ENCODE measurements around the gene ATXN7. TPM values are rescaled to one million over a fixed set of nuclear protein-coding genes. Genes with fewer than 3 reads are reported as not detected.
A peak's percentile ranks its signal among the peaks of the same experiment; 100 is the strongest.

Gene ATXN7, protein sequence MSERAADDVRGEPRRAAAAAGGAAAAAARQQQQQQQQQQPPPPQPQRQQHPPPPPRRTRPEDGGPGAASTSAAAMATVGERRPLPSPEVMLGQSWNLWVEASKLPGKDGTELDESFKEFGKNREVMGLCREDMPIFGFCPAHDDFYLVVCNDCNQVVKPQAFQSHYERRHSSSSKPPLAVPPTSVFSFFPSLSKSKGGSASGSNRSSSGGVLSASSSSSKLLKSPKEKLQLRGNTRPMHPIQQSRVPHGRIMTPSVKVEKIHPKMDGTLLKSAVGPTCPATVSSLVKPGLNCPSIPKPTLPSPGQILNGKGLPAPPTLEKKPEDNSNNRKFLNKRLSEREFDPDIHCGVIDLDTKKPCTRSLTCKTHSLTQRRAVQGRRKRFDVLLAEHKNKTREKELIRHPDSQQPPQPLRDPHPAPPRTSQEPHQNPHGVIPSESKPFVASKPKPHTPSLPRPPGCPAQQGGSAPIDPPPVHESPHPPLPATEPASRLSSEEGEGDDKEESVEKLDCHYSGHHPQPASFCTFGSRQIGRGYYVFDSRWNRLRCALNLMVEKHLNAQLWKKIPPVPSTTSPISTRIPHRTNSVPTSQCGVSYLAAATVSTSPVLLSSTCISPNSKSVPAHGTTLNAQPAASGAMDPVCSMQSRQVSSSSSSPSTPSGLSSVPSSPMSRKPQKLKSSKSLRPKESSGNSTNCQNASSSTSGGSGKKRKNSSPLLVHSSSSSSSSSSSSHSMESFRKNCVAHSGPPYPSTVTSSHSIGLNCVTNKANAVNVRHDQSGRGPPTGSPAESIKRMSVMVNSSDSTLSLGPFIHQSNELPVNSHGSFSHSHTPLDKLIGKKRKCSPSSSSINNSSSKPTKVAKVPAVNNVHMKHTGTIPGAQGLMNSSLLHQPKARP
- total RNA-seq, result 10 to 100 TPM; 26.5 to 28.6 TPM

DNA sequence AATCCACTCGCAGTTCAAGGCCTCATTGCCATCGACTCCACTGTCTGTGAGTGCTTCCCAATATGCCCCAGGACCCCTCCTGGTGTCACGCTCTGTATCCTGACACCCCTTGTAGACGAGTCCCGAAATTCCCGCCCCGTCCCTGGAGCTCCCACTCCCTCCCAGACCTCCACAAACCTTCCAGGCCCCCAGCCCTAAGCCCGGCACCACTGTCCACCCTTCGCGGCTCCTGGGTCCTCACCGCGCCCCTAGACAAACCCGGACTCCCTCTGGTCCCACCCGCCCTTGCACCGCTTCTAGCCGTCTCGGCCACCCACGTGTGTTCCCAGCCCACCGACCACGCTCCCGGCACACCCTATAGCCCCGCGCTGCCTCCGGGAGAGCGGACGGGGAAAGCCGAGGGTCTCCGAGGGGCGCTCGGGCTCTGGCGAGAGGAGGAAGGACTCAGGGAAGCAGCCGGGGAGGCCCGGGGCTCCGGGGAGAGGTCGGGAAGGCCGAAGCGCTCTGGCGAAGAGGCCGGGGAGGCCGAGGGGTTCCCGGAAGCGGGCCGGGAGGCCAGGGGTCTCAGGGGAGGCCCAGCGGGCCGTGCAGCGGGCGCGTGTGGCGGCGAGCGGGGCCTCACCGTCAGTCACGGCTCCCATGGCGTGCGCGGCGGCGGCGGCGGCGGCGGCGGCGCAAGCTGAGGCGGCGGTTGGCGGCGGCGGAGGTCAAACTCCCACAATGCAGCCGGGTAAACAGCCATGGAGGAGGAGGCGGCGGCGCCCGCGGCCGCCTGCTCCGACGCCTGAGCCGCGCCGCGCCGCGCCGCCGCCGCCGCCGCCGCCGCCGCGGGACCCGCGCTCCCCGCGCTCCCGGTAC is at the start of gene ATXN7, which contains the start of gene THOC7:
Gene ATXN7 (plus strand): TSS at position 718 of the 858 bp plus-strand sequence. CDS start 48,732 bp downstream, outside the sequence.
Gene THOC7 (minus strand): TSS at position 656 of the 858 bp plus-strand sequence. CDS start 15 bp downstream, at position 641.
- no peaks in the 10 kb centered on the region for H3K27me3 Mint-ChIP-seq
- peak within 1 kb of the TSS; percentile 91 for H3K4me3 Mint-ChIP-seq
- H3K4me1 Mint-ChIP-seq, result peaks cover 56% of the 10 kb centered on the region
- no peaks in the 10 kb centered on the region for H3K9me3 Mint-ChIP-seq
- peak; percentile 71 for DNase-seq
- H3K36me3 Mint-ChIP-seq, result peaks cover 35% of the 10 kb centered on the region
- peak within 1 kb of the TSS; percentile 97 for H3K27ac Mint-ChIP-seq

DNA sequence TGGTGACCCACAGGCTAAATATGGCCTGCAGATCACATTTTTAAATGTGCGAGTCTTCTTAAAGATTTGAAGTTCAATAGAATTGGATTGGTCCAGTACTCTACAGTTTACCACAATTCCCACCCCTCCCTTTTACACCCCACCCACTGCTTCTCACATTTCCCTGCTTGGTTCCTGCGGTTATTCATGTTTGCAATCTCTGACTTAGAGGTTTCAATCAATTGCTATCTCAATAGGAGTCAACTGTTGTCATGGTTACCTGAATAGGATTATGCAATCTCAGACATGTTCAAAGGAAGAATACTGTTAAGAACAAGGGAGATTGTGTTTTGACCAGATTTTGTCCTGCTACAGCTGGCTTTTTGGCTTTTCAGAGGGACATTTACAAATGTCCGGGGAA is 49.4 kb upstream of the ATXN7 start:
- H3K36me3 Mint-ChIP-seq, result no peaks in the 10 kb centered on the region
- no peaks in the 10 kb centered on the region for H3K9me3 Mint-ChIP-seq
- no peak overlapping the region for H3K27ac Mint-ChIP-seq
- DNase-seq, result no peak
- peaks cover 5% of the 10 kb centered on the region for H3K4me1 Mint-ChIP-seq
- H3K4me3 Mint-ChIP-seq, result no peak overlapping the region
- no peaks in the 10 kb centered on the region for H3K27me3 Mint-ChIP-seq

DNA sequence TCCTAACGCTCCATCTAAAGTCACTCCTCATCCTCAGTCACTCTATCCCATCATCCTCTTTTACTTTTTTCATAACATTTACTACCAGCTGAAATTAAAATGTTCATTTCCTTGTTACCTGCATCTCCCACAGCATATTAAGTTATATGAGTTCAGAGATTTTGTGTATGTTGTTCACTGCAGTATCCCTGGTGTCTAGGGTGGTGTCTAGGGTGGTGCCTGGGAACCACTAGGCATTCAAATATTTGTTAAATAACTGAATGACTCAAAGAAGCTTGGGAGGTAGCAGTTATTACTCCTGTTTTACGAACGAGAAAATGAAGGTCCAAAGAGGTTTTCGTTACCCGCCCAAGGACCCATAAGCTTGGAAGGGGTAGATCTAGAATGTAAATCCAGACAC is 46.4 kb upstream of the ATXN7 start:
- Mint-ChIP-seq H3K4me3 (no peak overlapping the region), H3K9me3 (no peaks in the 10 kb centered on the region), H3K27ac (no peak overlapping the region), H3K36me3 (no peaks in the 10 kb centered on the region), H3K27me3 (no peaks in the 10 kb centered on the region), H3K4me1 (peaks cover 5% of the 10 kb centered on the region)
- DNase-seq, result no peak

DNA sequence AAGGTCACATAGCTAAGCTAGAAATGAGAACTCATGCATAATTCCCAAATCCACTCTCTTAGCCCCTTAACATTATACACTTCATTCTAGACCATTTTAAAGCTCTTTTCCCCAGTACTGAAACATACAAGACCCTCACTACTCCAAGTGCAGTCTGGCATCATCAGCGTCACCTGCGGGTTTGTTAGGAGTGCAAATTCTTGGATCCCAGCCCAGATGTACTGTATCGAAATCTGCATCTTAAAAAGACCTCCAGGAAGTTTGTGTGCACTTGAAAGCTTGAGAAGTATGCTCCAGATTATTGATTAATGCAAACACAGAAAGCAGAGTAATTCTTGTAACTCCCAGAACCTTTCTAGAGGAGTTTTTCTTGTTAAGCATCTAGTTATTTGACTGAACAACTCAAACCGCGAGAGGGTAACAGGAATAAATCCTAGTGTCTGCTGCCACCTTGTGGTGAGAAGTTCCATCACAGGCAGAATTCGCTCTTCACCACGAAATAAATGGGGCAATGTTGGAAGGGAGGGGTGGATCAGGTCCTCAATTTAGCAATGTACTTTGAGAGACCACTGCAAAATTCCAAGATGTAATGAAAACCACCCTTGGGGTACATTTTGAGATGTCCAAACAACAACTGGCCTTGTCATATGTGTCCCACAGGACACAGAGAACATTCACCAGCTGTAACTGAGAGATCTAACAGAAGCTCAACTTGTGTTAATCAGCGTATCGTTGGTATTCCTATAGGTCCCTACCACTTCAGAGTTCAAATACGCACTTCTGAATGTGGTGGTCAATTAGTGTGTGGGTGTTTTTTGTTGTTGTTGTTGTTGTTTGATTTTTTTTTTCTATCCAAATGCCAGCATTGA is 45.2 kb upstream of the ATXN7 start:
- no peak overlapping the region for H3K4me3 Mint-ChIP-seq
- H3K27me3 Mint-ChIP-seq, result no peaks in the 10 kb centered on the region
- no peak overlapping the region for H3K27ac Mint-ChIP-seq
- peaks cover 5% of the 10 kb centered on the region for H3K4me1 Mint-ChIP-seq
- H3K9me3 Mint-ChIP-seq, result no peaks in the 10 kb centered on the region
- peaks cover 2% of the 10 kb centered on the region for H3K36me3 Mint-ChIP-seq
- peak; percentile 14 for DNase-seq

DNA sequence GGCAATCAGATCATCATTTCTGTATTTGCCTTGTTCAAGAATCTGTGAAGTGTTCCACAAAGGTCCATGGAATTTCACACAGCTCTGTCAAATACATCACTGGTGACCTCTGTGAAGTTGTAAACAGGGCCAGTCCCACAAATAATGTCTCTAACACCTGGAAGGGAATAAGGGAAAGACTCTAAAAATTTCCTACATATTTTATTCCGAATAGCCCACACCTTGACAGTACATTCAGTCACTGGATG is 44.6 kb upstream of the ATXN7 start, which contains the start of gene C3orf49:
Gene C3orf49 (plus strand): TSS at position 149 of the 248 bp plus-strand sequence. CDS start 173 bp downstream, outside the sequence.
- no peaks in the 10 kb centered on the region for H3K27me3 Mint-ChIP-seq
- H3K4me1 Mint-ChIP-seq, result peaks cover 5% of the 10 kb centered on the region
- H3K9me3 Mint-ChIP-seq, result no peaks in the 10 kb centered on the region
- no peak within 1 kb of the TSS for H3K4me3 Mint-ChIP-seq
- no peak within 1 kb of the TSS for H3K27ac Mint-ChIP-seq
- peaks cover 2% of the 10 kb centered on the region for H3K36me3 Mint-ChIP-seq
- DNase-seq, result no peak

DNA sequence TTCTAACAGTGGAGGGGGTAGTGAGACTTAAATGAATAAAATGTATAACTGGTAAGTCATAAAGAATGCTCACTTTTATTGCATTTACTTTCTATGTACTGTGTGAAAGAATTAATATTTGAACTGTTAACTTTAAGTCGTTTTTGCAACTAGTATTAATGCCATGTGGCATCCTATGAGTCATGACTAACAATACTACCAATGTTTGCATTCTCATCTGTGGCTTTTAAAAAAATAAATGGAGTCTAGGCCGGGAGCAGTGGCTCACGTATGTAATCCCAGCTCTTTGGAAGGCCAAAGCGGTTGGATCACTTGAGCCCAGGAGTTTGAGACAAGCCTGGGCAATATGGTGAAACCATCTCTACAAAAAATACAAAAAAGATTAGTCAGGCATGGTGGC is 39.4 kb upstream of the ATXN7 start:
- peaks cover 6% of the 10 kb centered on the region for H3K36me3 Mint-ChIP-seq
- no peak for DNase-seq
- no peak overlapping the region for H3K4me3 Mint-ChIP-seq
- H3K27ac Mint-ChIP-seq, result no peak overlapping the region
- H3K4me1 Mint-ChIP-seq, result no peaks in the 10 kb centered on the region
- H3K27me3 Mint-ChIP-seq, result no peaks in the 10 kb centered on the region
- no peaks in the 10 kb centered on the region for H3K9me3 Mint-ChIP-seq

DNA sequence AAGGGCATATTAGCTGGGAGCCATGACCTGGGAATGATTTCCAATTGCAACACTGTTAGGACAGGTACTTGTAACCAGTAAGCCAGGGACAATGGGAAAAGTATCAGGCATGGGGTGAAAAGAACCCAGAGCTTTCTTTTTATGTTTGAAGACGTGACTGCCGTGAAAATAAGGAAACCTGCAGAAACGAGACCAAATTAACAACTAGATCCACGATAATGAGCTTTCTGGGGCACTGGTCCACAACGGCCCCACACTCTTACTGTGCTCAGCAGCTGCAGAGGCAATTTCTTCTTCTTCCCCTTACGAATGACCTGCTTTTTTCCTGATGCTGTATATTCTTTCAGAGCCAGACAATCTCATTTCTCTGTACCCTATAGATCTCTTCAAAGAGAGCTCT is 33.1 kb upstream of the ATXN7 start:
- Mint-ChIP-seq H3K36me3 (peaks cover 14% of the 10 kb centered on the region), H3K4me1 (no peaks in the 10 kb centered on the region), H3K4me3 (no peak overlapping the region), H3K9me3 (no peaks in the 10 kb centered on the region), H3K27ac (no peak overlapping the region), H3K27me3 (no peaks in the 10 kb centered on the region)
- DNase-seq, result no peak

DNA sequence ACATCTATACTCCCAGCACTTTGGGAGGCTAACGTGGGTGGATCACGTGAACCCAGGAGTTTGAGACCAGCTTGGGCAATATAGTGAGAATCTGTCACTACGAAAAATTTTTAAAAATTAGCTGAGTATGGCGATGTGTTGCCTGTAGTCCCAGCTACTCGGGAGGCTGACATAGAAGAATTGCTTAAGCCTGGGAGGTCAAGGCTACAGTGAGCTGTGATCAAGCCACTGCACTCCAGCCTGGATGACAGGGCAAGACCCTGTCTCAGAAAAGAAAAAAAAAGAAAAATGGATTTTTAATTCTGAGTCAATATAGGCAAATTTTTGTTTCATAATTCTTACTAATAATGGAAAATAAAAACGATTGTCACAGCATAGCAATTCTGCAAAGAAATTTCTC is 31.3 kb upstream of the ATXN7 start:
- Mint-ChIP-seq H3K27me3 (no peaks in the 10 kb centered on the region), H3K4me1 (no peaks in the 10 kb centered on the region), H3K27ac (no peak overlapping the region), H3K36me3 (peaks cover 17% of the 10 kb centered on the region), H3K9me3 (no peaks in the 10 kb centered on the region), H3K4me3 (no peak overlapping the region)
- DNase-seq, result no peak

DNA sequence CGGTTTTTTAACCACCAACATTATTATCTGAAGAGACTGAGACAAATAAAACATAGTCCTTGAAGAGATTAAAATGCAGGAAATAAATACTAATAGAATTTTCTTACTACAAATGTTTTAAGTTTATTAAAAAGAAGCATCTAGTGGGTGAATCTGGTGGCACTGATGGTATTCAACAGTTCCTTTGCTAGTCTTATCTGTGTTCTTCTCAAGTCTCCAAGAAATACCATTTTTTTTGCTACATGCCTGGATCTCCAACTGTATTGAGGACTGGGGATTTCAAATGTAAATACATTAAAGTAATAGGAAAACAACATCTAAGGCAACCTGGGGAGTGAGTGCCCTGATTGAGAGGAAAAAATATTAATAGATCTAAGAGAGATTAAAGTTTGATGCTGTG is 22.0 kb upstream of the ATXN7 start:
- DNase-seq, result no peak
- Mint-ChIP-seq H3K27me3 (no peaks in the 10 kb centered on the region), H3K4me3 (no peak overlapping the region), H3K36me3 (peaks cover 23% of the 10 kb centered on the region), H3K9me3 (no peaks in the 10 kb centered on the region), H3K27ac (no peak overlapping the region), H3K4me1 (no peaks in the 10 kb centered on the region)

DNA sequence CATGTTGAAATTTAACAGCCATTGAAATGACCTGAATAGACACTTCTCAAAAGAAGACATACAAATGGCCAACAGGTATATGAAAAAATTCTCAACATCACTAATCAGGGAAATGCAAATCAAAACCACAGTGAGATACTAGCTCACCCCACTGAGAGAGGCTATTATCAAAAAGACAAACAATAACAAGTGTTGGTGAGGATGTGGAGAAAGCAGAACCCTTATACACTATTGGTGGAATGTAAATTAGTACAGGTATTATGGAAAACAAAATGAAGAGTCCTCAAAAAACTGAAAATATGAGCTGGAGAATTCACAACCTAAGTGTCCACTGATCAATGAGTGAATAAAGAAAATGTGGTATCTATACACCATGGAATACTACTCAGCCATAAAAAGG is 21.5 kb upstream of the ATXN7 start:
- H3K9me3 Mint-ChIP-seq, result no peaks in the 10 kb centered on the region
- no peak overlapping the region for H3K4me3 Mint-ChIP-seq
- no peaks in the 10 kb centered on the region for H3K27me3 Mint-ChIP-seq
- no peak overlapping the region for H3K27ac Mint-ChIP-seq
- DNase-seq, result no peak
- no peaks in the 10 kb centered on the region for H3K4me1 Mint-ChIP-seq
- peaks cover 23% of the 10 kb centered on the region for H3K36me3 Mint-ChIP-seq

DNA sequence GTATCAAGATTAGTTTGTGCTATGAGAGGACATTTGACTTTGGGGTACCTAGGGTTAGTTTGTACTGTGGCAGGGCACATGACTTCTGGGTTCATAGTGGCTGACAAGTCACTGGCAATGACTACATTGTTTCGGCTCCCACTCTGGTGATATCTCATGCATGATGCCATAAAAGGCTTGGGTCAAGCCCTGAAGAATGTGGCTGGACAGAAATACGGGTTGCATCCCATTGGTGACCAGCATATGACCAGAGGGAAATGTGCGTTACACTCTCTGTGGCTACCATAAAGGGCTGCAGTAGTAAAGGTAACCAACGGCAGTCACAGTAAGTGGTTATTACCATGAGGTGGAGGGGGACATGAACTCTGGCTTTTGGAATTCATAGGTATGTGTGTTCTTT is 18.5 kb upstream of the ATXN7 start:
- Mint-ChIP-seq H3K9me3 (no peaks in the 10 kb centered on the region), H3K27ac (no peak overlapping the region), H3K4me1 (no peaks in the 10 kb centered on the region), H3K4me3 (no peak overlapping the region), H3K36me3 (peaks cover 18% of the 10 kb centered on the region), H3K27me3 (no peaks in the 10 kb centered on the region)
- no peak for DNase-seq

DNA sequence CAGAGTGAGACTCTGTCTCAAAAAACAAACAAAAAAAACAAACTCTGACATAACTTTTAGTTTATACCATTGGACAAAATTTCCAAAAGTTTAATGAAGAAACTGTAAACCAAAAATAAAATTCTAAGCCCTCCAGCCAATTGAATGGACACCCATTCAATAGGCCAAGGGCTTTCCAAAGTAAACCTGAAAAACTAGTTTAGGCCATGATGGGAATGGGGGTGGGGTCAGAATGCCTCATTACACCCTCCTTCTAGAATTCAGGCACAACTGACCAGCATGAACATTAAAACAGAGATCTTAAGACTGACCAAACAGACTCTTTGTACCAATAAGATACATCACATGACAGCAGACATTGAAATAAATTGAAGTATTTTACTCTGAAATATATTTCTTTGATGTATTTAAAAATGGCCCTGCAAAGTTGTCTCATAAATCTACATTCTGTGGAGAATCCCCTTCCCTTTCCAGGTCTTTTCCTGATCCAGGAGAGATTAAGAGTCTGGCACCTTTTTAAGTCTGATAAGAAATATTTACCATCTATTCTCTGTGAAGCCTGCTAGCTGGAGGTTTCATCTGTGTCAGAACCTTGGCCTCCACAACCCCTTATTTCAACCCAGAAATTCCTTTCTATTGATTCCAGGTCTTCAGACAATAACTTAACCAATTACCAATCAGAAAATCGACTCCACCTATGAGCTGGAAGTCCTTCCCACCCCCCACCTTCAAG is 15.8 kb upstream of the ATXN7 start:
- H3K36me3 Mint-ChIP-seq, result peaks cover 14% of the 10 kb centered on the region
- no peaks in the 10 kb centered on the region for H3K27me3 Mint-ChIP-seq
- H3K27ac Mint-ChIP-seq, result no peak overlapping the region
- no peak for DNase-seq
- no peaks in the 10 kb centered on the region for H3K9me3 Mint-ChIP-seq
- H3K4me1 Mint-ChIP-seq, result no peaks in the 10 kb centered on the region
- H3K4me3 Mint-ChIP-seq, result no peak overlapping the region

DNA sequence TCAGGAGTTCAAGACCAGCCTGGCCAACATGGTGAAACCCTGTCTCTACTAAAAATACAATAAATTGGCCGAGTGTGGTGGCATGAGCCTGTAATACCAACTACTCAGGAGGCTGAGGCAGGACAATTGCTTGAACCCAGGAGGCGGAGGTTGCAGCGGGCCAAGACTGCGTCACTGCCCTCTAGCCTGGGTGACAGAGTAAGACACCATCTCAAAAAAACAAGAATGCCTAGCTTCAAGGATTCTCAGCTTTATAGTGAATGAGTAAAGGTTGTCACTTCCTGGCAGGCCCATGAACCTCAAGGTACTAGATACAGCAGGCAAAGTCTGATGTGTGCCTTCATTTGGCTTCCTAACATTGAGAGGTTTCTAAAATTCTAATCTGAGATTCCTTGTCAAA is 14.5 kb upstream of the ATXN7 start:
- H3K27ac Mint-ChIP-seq, result no peak overlapping the region
- H3K9me3 Mint-ChIP-seq, result no peaks in the 10 kb centered on the region
- no peaks in the 10 kb centered on the region for H3K4me1 Mint-ChIP-seq
- peaks cover 9% of the 10 kb centered on the region for H3K36me3 Mint-ChIP-seq
- no peak overlapping the region for H3K4me3 Mint-ChIP-seq
- DNase-seq, result no peak
- H3K27me3 Mint-ChIP-seq, result no peaks in the 10 kb centered on the region
